HG03521 (cell line): ENCODE measurements around the gene HMOX1.
A peak's percentile ranks its signal among the peaks of the same experiment; 100 is the strongest.

Experiments used
- ATAC-seq: cut with Tn5 transposase; IDR thresholded peaks from one replicate; pipeline ENCODE4 v1.9.1; 2021; ENCODE audit warnings: mild to moderate bottlenecking, moderate library complexity; ENCODE audit not compliant: unreplicated experiment

The HMOX1 gene

GRCh38 chr22:35380537-35381423, at the start of gene HMOX1:
Gene HMOX1 (plus strand): TSS chr22:35381096. CDS start chr22:35381174, 78 bp downstream.
- peak; percentile 50 for ATAC-seq

- no peak for ATAC-seq
These were observed 48.6 kb upstream of the HMOX1 start for GRCh38 chr22:35332278-35332677.

GRCh38 chr22:35333220-35333619, 47.7 kb upstream of the HMOX1 start:
- ATAC-seq: no peak

GRCh38 chr22:35334004-35334403, 46.9 kb upstream of the HMOX1 start:
- ATAC-seq: no peak

GRCh38 chr22:35335468-35335867, 45.4 kb upstream of the HMOX1 start:
- ATAC-seq: no peak

- no peak for ATAC-seq
These were observed 44.7 kb upstream of the HMOX1 start for GRCh38 chr22:35335936-35336781.

GRCh38 chr22:35337932-35338331, 43.0 kb upstream of the HMOX1 start:
- no peak for ATAC-seq

- ATAC-seq: no peak
These were observed 39.6 kb upstream of the HMOX1 start for GRCh38 chr22:35341090-35341874.

- ATAC-seq: no peak
These were observed 38.5 kb upstream of the HMOX1 start for GRCh38 chr22:35342390-35342789.

GRCh38 chr22:35343664-35344550, 37.0 kb upstream of the HMOX1 start:
- ATAC-seq: no peak

- no peak for ATAC-seq
These were observed 35.8 kb upstream of the HMOX1 start for GRCh38 chr22:35344956-35345690.

- no peak for ATAC-seq
These were observed 34.9 kb upstream of the HMOX1 start for GRCh38 chr22:35345808-35346505.

GRCh38 chr22:35346596-35347220, 34.2 kb upstream of the HMOX1 start:
- ATAC-seq: no peak

- no peak for ATAC-seq
These were observed 33.4 kb upstream of the HMOX1 start for GRCh38 chr22:35347462-35347861.

- no peak for ATAC-seq
These were observed 32.8 kb upstream of the HMOX1 start for GRCh38 chr22:35348026-35348590.

- no peak for ATAC-seq
These were observed 32.2 kb upstream of the HMOX1 start for GRCh38 chr22:35348703-35349102.

GRCh38 chr22:35349368-35349703, 31.6 kb upstream of the HMOX1 start:
- ATAC-seq: no peak
